ENCODE results near the gene CENPF.

GRCh38 chr1:214677945-214678344 lies 75.0 kb downstream of the CENPF start:
- TF ChIP-seq CTCF (IDR thresholded peaks at IDR 0.05): no peak
- no peak for TF ChIP-seq POLR2A (IDR thresholded peaks at IDR 0.05)
- no peak for TF ChIP-seq POLR2AphosphoS5 (IDR thresholded peaks at IDR 0.05)
